ENCODE results near the gene PSG5.
"Not testable (repeated sequence)": the region's sequence is repeated elsewhere in the genome, so short reads cannot be mapped to it uniquely, and the experiment has no call there.

The PSG5 gene

DNA sequence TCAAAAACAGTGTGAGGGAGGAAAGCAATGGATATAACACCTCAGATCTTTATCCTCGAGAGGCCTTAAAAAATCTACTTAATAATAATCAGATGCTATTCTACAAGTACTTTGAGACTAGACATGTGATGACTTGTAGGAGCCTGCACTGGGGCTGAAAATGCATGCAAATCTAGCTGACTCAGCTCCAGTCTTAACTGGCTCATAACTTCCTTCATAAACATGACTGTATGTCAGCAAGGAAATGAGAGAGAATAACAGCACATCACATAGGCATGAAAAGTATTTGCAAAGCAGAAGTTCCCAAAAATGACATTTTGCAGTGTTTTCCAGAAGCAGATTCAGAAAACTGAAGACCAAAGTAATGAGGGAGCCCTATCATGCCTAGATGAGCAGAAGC lies 38.1 kb downstream of the PSG5 start:
- Histone ChIP-seq H3K36me3 (ENCODE audit: control insufficient read depth, low read length) (no peaks in the 10 kb centered on the region), H3K9me3 (ENCODE audit: control insufficient read depth, insufficient read depth, low read length) (no peaks in the 10 kb centered on the region), H3F3A (ENCODE audit: control insufficient read depth, insufficient read depth) (no peaks in the 10 kb centered on the region), H3K4me3 (ENCODE audit: low read length) (no peak overlapping the region), H3K4me2 (ENCODE audit: low read length) (no peak overlapping the region), H3K9me2 (replicated peaks; ENCODE audit: control insufficient read depth, low read length) (no peaks in the 10 kb centered on the region), H3K79me2 (ENCODE audit: control insufficient read depth, low read length) (no peaks in the 10 kb centered on the region), H4K20me1 (ENCODE audit: control insufficient read depth, insufficient read depth, low read depth, low read length) (no peaks in the 10 kb centered on the region), H3K27ac (ENCODE audit: low read depth, low read length) (no peak overlapping the region), H3K4me1 (ENCODE audit: control insufficient read depth, low read length) (no peaks in the 10 kb centered on the region), H3K27me3 (ENCODE audit: control insufficient read depth, low read length) (no peaks in the 10 kb centered on the region)
- no peak for TF ChIP-seq EZH2phosphoT487 (IDR thresholded peaks at IDR 0.05; ENCODE audit: borderline replicate concordance, low read length)

DNA sequence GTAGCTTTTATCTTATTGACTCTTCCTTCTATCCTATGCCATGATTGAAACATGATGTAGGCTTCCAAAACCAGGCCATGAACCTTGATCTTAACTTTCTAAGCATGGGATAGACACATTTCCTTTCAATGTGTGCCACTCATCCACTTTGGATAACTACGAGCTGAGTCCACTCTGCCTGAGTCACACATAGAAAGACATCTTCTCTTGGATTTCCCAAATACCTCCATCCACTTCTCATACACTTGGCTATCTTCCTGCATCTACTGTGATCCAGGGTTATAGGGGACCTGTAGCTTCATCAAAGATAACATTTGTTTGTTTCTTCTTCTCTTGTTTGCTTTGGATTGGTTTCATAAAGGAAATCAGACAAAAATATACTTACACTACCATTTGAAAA lies 44.6 kb downstream of the PSG5 start:
- not testable (repeated sequence) for H3F3A ChIP-seq (ENCODE audit: control insufficient read depth, insufficient read depth); H3K4me3 ChIP-seq (ENCODE audit: low read length); H3K27me3 ChIP-seq (ENCODE audit: control insufficient read depth, low read length); H3K79me2 ChIP-seq (ENCODE audit: control insufficient read depth, low read length); H3K27ac ChIP-seq (ENCODE audit: low read depth, low read length); H4K20me1 ChIP-seq (ENCODE audit: control insufficient read depth, insufficient read depth, low read depth, low read length); H3K36me3 ChIP-seq (ENCODE audit: control insufficient read depth, low read length); H3K4me1 ChIP-seq (ENCODE audit: control insufficient read depth, low read length); H3K9me3 ChIP-seq (ENCODE audit: control insufficient read depth, insufficient read depth, low read length); H3K4me2 ChIP-seq (ENCODE audit: low read length); H3K9me2 ChIP-seq (replicated peaks; ENCODE audit: control insufficient read depth, low read length)

DNA sequence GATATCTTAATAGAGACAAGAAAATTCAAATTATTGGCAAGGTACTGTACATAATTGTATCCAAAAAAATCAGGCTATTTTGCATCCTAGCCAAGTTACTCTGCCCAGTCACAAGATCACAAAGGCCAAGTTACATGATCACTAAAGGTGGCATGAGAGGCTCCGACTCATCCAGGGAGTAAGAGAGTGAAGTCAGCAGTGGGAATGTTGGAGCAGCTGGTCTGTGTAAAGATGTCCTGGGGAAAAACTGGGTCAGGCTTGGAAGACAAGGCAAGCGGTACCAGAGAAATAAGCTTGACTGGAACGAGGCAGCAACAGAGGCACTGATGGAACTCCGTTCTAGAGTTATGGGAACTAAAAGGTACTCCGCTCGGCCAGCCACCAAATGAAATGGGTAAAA lies 53.6 kb downstream of the PSG5 start:
- no peak overlapping the region for H3K4me2 ChIP-seq (ENCODE audit: low read length)
- no peaks in the 10 kb centered on the region for H3K9me2 ChIP-seq (replicated peaks; ENCODE audit: control insufficient read depth, low read length)
- H3F3A ChIP-seq (ENCODE audit: control insufficient read depth, insufficient read depth): no peaks in the 10 kb centered on the region
- no peaks in the 10 kb centered on the region for H3K4me1 ChIP-seq (ENCODE audit: control insufficient read depth, low read length)
- H3K4me3 ChIP-seq (ENCODE audit: low read length): no peak overlapping the region
- no peaks in the 10 kb centered on the region for H3K27me3 ChIP-seq (ENCODE audit: control insufficient read depth, low read length)
- no peaks in the 10 kb centered on the region for H4K20me1 ChIP-seq (ENCODE audit: control insufficient read depth, insufficient read depth, low read depth, low read length)
- no peaks in the 10 kb centered on the region for H3K79me2 ChIP-seq (ENCODE audit: control insufficient read depth, low read length)
- no peak overlapping the region for H3K27ac ChIP-seq (ENCODE audit: low read depth, low read length)
- no peak for TF ChIP-seq EZH2phosphoT487 (IDR thresholded peaks at IDR 0.05; ENCODE audit: borderline replicate concordance, low read length)
- no peak for TF ChIP-seq CTCF (IDR thresholded peaks at IDR 0.05; ENCODE audit: low read depth, low read length, poor library complexity, severe bottlenecking)
- no peaks in the 10 kb centered on the region for H3K36me3 ChIP-seq (ENCODE audit: control insufficient read depth, low read length)
- no peaks in the 10 kb centered on the region for H3K9me3 ChIP-seq (ENCODE audit: control insufficient read depth, insufficient read depth, low read length)

GRCh38 chr19:43131281-43131842 lies 55.0 kb downstream of the PSG5 start:
- not testable (repeated sequence) for H3K27ac ChIP-seq (ENCODE audit: low read depth, low read length); H3K9me3 ChIP-seq (ENCODE audit: control insufficient read depth, insufficient read depth, low read length); H3K4me3 ChIP-seq (ENCODE audit: low read length); H4K20me1 ChIP-seq (ENCODE audit: control insufficient read depth, insufficient read depth, low read depth, low read length); H3K9me2 ChIP-seq (replicated peaks; ENCODE audit: control insufficient read depth, low read length); H3K27me3 ChIP-seq (ENCODE audit: control insufficient read depth, low read length); H3F3A ChIP-seq (ENCODE audit: control insufficient read depth, insufficient read depth); H3K79me2 ChIP-seq (ENCODE audit: control insufficient read depth, low read length); H3K36me3 ChIP-seq (ENCODE audit: control insufficient read depth, low read length); H3K4me1 ChIP-seq (ENCODE audit: control insufficient read depth, low read length); H3K4me2 ChIP-seq (ENCODE audit: low read length)

GRCh38 chr19:43129197-43129596 lies 57.1 kb downstream of the PSG5 start:
- H3F3A ChIP-seq (ENCODE audit: control insufficient read depth, insufficient read depth); H3K79me2 ChIP-seq (ENCODE audit: control insufficient read depth, low read length); H3K27ac ChIP-seq (ENCODE audit: low read depth, low read length); H3K36me3 ChIP-seq (ENCODE audit: control insufficient read depth, low read length); H3K4me3 ChIP-seq (ENCODE audit: low read length); H3K27me3 ChIP-seq (ENCODE audit: control insufficient read depth, low read length); H3K9me2 ChIP-seq (replicated peaks; ENCODE audit: control insufficient read depth, low read length); H3K4me1 ChIP-seq (ENCODE audit: control insufficient read depth, low read length); H3K4me2 ChIP-seq (ENCODE audit: low read length); H4K20me1 ChIP-seq (ENCODE audit: control insufficient read depth, insufficient read depth, low read depth, low read length); H3K9me3 ChIP-seq (ENCODE audit: control insufficient read depth, insufficient read depth, low read length): not testable (repeated sequence)

DNA sequence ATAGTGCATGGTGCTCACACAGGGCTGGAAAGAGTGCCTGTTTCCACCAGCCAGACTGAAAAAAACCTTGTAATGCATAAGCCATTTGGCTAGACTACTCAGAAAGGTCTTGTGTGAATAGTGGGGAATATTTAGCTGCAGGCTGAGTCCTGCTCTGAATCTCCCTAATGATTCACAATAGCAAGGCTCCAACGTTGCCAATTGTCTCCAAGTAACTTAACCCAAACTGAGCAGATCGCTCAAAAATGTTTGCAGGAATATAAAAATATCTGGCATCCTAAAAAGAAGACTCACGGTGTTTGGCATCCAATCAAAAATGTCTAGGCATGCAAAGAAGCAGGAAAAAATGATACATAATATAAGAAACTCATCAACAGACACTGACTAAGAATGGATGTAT lies 59.0 kb downstream of the PSG5 start:
- H3K9me2 ChIP-seq (replicated peaks; ENCODE audit: control insufficient read depth, low read length); H3K4me2 ChIP-seq (ENCODE audit: low read length); H3K4me3 ChIP-seq (ENCODE audit: low read length); H3K27ac ChIP-seq (ENCODE audit: low read depth, low read length); H3K79me2 ChIP-seq (ENCODE audit: control insufficient read depth, low read length); H3K36me3 ChIP-seq (ENCODE audit: control insufficient read depth, low read length); H3K9me3 ChIP-seq (ENCODE audit: control insufficient read depth, insufficient read depth, low read length); H3K4me1 ChIP-seq (ENCODE audit: control insufficient read depth, low read length); H3K27me3 ChIP-seq (ENCODE audit: control insufficient read depth, low read length); H3F3A ChIP-seq (ENCODE audit: control insufficient read depth, insufficient read depth); H4K20me1 ChIP-seq (ENCODE audit: control insufficient read depth, insufficient read depth, low read depth, low read length): not testable (repeated sequence)

Data from DOHH2 (cell line).